SU-DHL-6 (cell line): ENCODE results near the gene MKNK2.
A peak's percentile ranks its signal among the peaks of the same experiment; 100 is the strongest.

Experiments
- H2AFZ ChIP-seq: fragments of 200-600 bp; sonication (generic); 2 replicates; pipeline ENCODE4 v1.6.1; 2014; ENCODE audit warnings: low read depth, mild to moderate bottlenecking, moderate library complexity, mixed read lengths, antibody characterized with exemption, low read length; ENCODE audit not compliant: severe bottlenecking
- H3F3A ChIP-seq: fragments of 200-600 bp; shearing (Covaris generic); 2 replicates; pipeline ENCODE4 v1.6.0; 2016; ENCODE audit warnings: antibody characterized with exemption, mild to moderate bottlenecking; ENCODE audit not compliant: insufficient read depth
- H3K27ac ChIP-seq: fragments of 200-600 bp; sonication (generic); 2 replicates; pipeline ENCODE4 v1.5.1; 2016; ENCODE audit warnings: low read depth, mild to moderate bottlenecking, low read length, moderate library complexity, mixed read lengths
- H3K27me3 ChIP-seq: fragments of 200-600 bp; sonication (generic), shearing (Covaris generic); 2 replicates; pipeline ENCODE4 v1.6.0; 2014; ENCODE audit warnings: mild to moderate bottlenecking, low read length
- H3K36me3 ChIP-seq: fragments of 200-600 bp; sonication (generic); 2 replicates; pipeline ENCODE4 v1.6.1; 2014; ENCODE audit warnings: mild to moderate bottlenecking, low read length, mixed read lengths
- H3K4me2 ChIP-seq: fragments of 300-600, 200-600 bp; shearing (Covaris generic), sonication (generic); 2 replicates; pipeline ENCODE4 v1.6.0; 2014; ENCODE audit warnings: low read length, low read depth, mild to moderate bottlenecking; ENCODE audit not compliant: poor library complexity, severe bottlenecking
- H3K4me3 ChIP-seq: fragments of 200-600 bp; sonication (generic); 2 replicates; pipeline ENCODE4 v1.5.1; 2014; ENCODE audit warnings: antibody characterized with exemption, low read length, mild to moderate bottlenecking, mixed read lengths; ENCODE audit not compliant: insufficient read depth, poor library complexity, severe bottlenecking
- H3K79me2 ChIP-seq: fragments of 200-600 bp; sonication (generic); 2 replicates; pipeline ENCODE4 v1.6.1; 2014; ENCODE audit warnings: mild to moderate bottlenecking, low read length, moderate library complexity; ENCODE audit not compliant: insufficient read depth
- H3K9ac ChIP-seq: fragments of 200-600 bp; sonication (generic); 2 replicates; pipeline ENCODE4 v1.7.0; 2014; ENCODE audit warnings: mild to moderate bottlenecking, low read length
- H3K9me2 ChIP-seq: fragments of 200-600 bp; sonication (generic); replicated peaks from 2 replicates; pipeline ENCODE4 v1.6.1; 2014; ENCODE audit warnings: low read length; ENCODE audit not compliant: insufficient read depth
- H3K9me3 ChIP-seq: fragments of 200-600 bp; sonication (generic); 2 replicates; pipeline ENCODE4 v1.6.1; 2014; ENCODE audit warnings: low read length, mixed read lengths; ENCODE audit not compliant: insufficient read depth
- H4K20me1 ChIP-seq: fragments of 200-600 bp; sonication (generic); 2 replicates; pipeline ENCODE4 v1.6.1; 2014; ENCODE audit warnings: low read depth, mild to moderate bottlenecking, antibody characterized with exemption, low read length, moderate library complexity, mixed read lengths
- EZH2phosphoT487 ChIP-seq: fragments of 200-600 bp; sonication (generic), shearing (Covaris generic); conservative IDR thresholded peaks from 2 replicates; pipeline ENCODE4 v1.6.1; 2018; ENCODE audit warnings: mild to moderate bottlenecking, antibody characterized with exemption, low read length, moderate library complexity, mixed read lengths
- TF ChIP-seq, protein P1 (sequence below): fragments of 200-600 bp; sonication (generic); IDR thresholded peaks from one replicate; pipeline ENCODE4 v1.5.1; 2017; ENCODE audit warnings: antibody characterized with exemption, mild to moderate bottlenecking, low read length, moderate library complexity; ENCODE audit not compliant: insufficient read depth, poor library complexity, severe bottlenecking

MKNK2 gene

DNA sequence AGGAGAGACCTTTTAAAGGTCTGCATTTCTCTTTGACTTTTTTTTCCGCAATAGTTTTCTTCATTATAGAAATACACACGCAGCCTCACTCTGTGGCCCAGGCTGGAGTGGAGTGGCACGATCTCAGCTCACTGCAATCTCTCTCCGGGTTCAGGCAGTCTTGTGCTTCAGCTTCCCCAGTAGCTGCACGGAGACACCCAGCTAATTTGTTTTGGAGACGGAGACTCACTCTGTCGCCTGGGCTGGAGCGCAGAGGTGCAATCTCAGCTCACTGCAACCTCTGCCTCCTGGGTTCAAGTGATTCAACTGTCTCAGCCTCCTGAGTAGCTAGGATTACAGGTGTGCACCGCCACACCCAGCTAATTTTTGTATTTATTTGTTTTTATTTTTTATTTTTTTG is 11.7 kb upstream of the MKNK2 start:
- H3K9ac ChIP-seq: no peak overlapping the region

DNA sequence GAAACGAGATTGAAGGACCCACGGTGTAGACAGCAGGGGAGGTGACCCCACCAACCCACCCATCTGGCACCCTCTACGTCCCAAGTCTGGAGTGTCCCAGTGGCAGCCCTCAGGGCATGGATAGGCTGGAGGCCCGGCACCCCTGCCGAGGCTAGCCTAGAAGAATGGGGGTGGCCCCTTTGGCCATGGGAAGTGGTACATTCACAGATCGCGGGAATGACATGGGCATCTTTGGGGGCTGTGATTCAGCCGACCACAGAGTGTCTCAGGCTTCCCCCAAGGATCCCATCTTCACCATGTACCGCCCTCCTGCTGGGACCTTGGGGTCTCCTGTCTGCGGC is 11.3 kb upstream of the MKNK2 start:
- H3K27me3 ChIP-seq: no peaks in the 10 kb centered on the region
- no peak for TF ChIP-seq EZH2phosphoT487
- TF ChIP-seq, protein P1, sequence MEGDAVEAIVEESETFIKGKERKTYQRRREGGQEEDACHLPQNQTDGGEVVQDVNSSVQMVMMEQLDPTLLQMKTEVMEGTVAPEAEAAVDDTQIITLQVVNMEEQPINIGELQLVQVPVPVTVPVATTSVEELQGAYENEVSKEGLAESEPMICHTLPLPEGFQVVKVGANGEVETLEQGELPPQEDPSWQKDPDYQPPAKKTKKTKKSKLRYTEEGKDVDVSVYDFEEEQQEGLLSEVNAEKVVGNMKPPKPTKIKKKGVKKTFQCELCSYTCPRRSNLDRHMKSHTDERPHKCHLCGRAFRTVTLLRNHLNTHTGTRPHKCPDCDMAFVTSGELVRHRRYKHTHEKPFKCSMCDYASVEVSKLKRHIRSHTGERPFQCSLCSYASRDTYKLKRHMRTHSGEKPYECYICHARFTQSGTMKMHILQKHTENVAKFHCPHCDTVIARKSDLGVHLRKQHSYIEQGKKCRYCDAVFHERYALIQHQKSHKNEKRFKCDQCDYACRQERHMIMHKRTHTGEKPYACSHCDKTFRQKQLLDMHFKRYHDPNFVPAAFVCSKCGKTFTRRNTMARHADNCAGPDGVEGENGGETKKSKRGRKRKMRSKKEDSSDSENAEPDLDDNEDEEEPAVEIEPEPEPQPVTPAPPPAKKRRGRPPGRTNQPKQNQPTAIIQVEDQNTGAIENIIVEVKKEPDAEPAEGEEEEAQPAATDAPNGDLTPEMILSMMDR: no peak
- H3F3A ChIP-seq: peaks cover 10% of the 10 kb centered on the region
- H2AFZ ChIP-seq: no peak overlapping the region
- H3K36me3 ChIP-seq: no peaks in the 10 kb centered on the region
- no peaks in the 10 kb centered on the region for H4K20me1 ChIP-seq
- H3K79me2 ChIP-seq: no peaks in the 10 kb centered on the region
- peak overlapping the region; percentile 88 for H3K9ac ChIP-seq
- H3K4me3 ChIP-seq: peak overlapping the region; percentile 62
- peak overlapping the region; percentile 74 for H3K4me2 ChIP-seq
- peak overlapping the region; percentile 50 for H3K27ac ChIP-seq
- H3K9me2 ChIP-seq: no peaks in the 10 kb centered on the region
- H3K9me3 ChIP-seq: no peaks in the 10 kb centered on the region

More for the DNA sequence above, 11.7 kb upstream of the MKNK2 start:
- TF ChIP-seq EZH2phosphoT487: no peak
- TF ChIP-seq, protein P1: no peak
- Histone ChIP-seq H4K20me1 (no peaks in the 10 kb centered on the region), H3K4me3 (no peak overlapping the region), H3K27me3 (no peaks in the 10 kb centered on the region), H3K27ac (no peak overlapping the region), H3K79me2 (no peaks in the 10 kb centered on the region), H2AFZ (no peak overlapping the region), H3F3A (peaks cover 14% of the 10 kb centered on the region), H3K9me3 (no peaks in the 10 kb centered on the region), H3K4me2 (no peak overlapping the region), H3K9me2 (no peaks in the 10 kb centered on the region), H3K36me3 (no peaks in the 10 kb centered on the region)

GRCh38 chr19:2061495-2062388 is 10.7 kb upstream of the MKNK2 start:
- Histone ChIP-seq H3K4me3 (peak overlapping the region; percentile 62), H3F3A (peaks cover 7% of the 10 kb centered on the region; the same call in 1 of the 2 replicates), H4K20me1 (no peaks in the 10 kb centered on the region), H3K27me3 (no peaks in the 10 kb centered on the region), H2AFZ (peak overlapping the region; percentile 37), H3K9me2 (no peaks in the 10 kb centered on the region), H3K27ac (peak overlapping the region; percentile 62), H3K79me2 (no peaks in the 10 kb centered on the region), H3K9ac (peak overlapping the region; percentile 88), H3K4me2 (peak overlapping the region; percentile 91), H3K9me3 (no peaks in the 10 kb centered on the region), H3K36me3 (no peaks in the 10 kb centered on the region)
- TF ChIP-seq EZH2phosphoT487: no peak
- TF ChIP-seq, protein P1: no peak
